Neural cell (in vitro differentiated cells): ENCODE data around the gene XIRP2. TPM values are rescaled to one million over a fixed set of nuclear protein-coding genes. Genes with fewer than 3 reads are reported as not detected.

Experiments
- H2AFZ ChIP-seq: fragments of 200-600, 300-800 bp; sonication (generic), shearing (Covaris generic); 2 replicates; pipeline ENCODE4 v1.6.0; 2014; ENCODE audit warnings: low read depth, mild to moderate bottlenecking, antibody characterized with exemption, low read length, moderate library complexity
- H3F3A ChIP-seq: fragments of 200-600 bp; shearing (Covaris generic); 2 replicates; pipeline ENCODE4 v1.6.1; 2016; ENCODE audit warnings: mild to moderate bottlenecking, moderate library complexity, mixed read lengths, antibody characterized with exemption, low read length; ENCODE audit not compliant: insufficient read depth, poor library complexity, severe bottlenecking
- H3K27ac ChIP-seq: fragments of 200-600, 300-800 bp; sonication (generic), shearing (Covaris generic); 2 replicates; pipeline ENCODE4 v1.5.1; 2014; ENCODE audit warnings: mild to moderate bottlenecking, low read length, moderate library complexity
- H3K27me3 ChIP-seq: fragments of 300-800, 200-600 bp; sonication (generic), shearing (Covaris generic); 2 replicates; pipeline ENCODE4 v1.6.0; 2014; ENCODE audit warnings: mild to moderate bottlenecking, low read depth, low read length, moderate library complexity; ENCODE audit not compliant: insufficient read depth
- H3K36me3 ChIP-seq: fragments of 300-800, 200-600 bp; sonication (generic), shearing (Covaris generic); 2 replicates; pipeline ENCODE4 v1.5.1; 2014; ENCODE audit warnings: mild to moderate bottlenecking, antibody characterized with exemption, low read length, moderate library complexity; ENCODE audit not compliant: insufficient read depth
- H3K4me2 ChIP-seq: fragments of 300-800, 200-600 bp; sonication (generic), shearing (Covaris generic); 2 replicates; pipeline ENCODE4 v1.6.0; 2014; ENCODE audit warnings: mild to moderate bottlenecking, low read length
- H3K4me3 ChIP-seq: fragments of 300-800, 200-600 bp; sonication (generic), shearing (Covaris generic); 2 replicates; pipeline ENCODE4 v1.5.1; 2014; ENCODE audit warnings: mild to moderate bottlenecking, low read length, moderate library complexity
- H3K79me2 ChIP-seq: fragments of 200-600 bp; shearing (Covaris generic); replicated peaks from 2 replicates; pipeline ENCODE4 v1.6.0; 2014; ENCODE audit warnings: mild to moderate bottlenecking, low read length, moderate library complexity; ENCODE audit not compliant: insufficient read depth
- H3K9ac ChIP-seq: fragments of 300-800, 200-600 bp; sonication (generic), shearing (Covaris generic); 2 replicates; pipeline ENCODE4 v1.6.1; 2016; ENCODE audit warnings: mild to moderate bottlenecking, low read length, mixed read lengths
- H3K9me2 ChIP-seq: fragments of 200-600 bp; shearing (Covaris generic); 2 replicates; pipeline ENCODE4 v1.6.1; 2016; ENCODE audit warnings: mild to moderate bottlenecking, low read length, mixed read lengths; ENCODE audit not compliant: insufficient read depth
- H3K9me3 ChIP-seq: fragments of 200-600, 300-800 bp; sonication (generic), shearing (Covaris generic); 2 replicates; pipeline ENCODE4 v1.6.1; 2016; ENCODE audit warnings: mild to moderate bottlenecking, mixed run types, low read length, moderate library complexity, mixed read lengths
- H4K20me1 ChIP-seq: fragments of 200-600 bp; shearing (Covaris generic); 2 replicates; pipeline ENCODE4 v1.6.1; 2016; ENCODE audit warnings: mild to moderate bottlenecking, mixed run types; ENCODE audit not compliant: insufficient read depth
- EP300 ChIP-seq: fragments of 450-650 bp; conservative IDR thresholded peaks from 2 replicates; pipeline ENCODE4 v1.6.1; 2014; ENCODE audit warnings: antibody characterized with exemption, mild to moderate bottlenecking, moderate library complexity; ENCODE audit not compliant: poor library complexity, severe bottlenecking
- EZH2 ChIP-seq: fragments of 200-600, 300-800 bp; shearing (Covaris generic), sonication (generic); IDR thresholded peaks from 2 replicates; pipeline ENCODE4 v1.6.1; 2014; ENCODE audit warnings: antibody characterized with exemption, low read length, borderline replicate concordance, mild to moderate bottlenecking; ENCODE audit not compliant: insufficient read depth, poor library complexity, severe bottlenecking
- MXI1 ChIP-seq: fragments of 450-650 bp; conservative IDR thresholded peaks from 2 replicates; pipeline ENCODE4 v1.6.1; 2014; ENCODE audit warnings: antibody characterized with exemption, mild to moderate bottlenecking; ENCODE audit not compliant: poor library complexity, severe bottlenecking
- POLR2AphosphoS5 ChIP-seq: IDR thresholded peaks from 2 replicates; pipeline ENCODE4 v1.6.1; 2012
- RAD21 ChIP-seq: fragments of 450-650 bp; conservative IDR thresholded peaks from 2 replicates; pipeline ENCODE4 v1.6.1; 2014; ENCODE audit warnings: antibody characterized with exemption, mild to moderate bottlenecking, moderate library complexity
- REST ChIP-seq: IDR thresholded peaks from 2 replicates; pipeline ENCODE4 v1.6.1; 2012; ENCODE audit warnings: borderline replicate concordance
- SMC3 ChIP-seq: fragments of 450-650 bp; conservative IDR thresholded peaks from 2 replicates; pipeline ENCODE4 v1.6.1; 2014; ENCODE audit warnings: antibody characterized with exemption, mild to moderate bottlenecking, moderate library complexity; ENCODE audit not compliant: poor library complexity
- TAF1 ChIP-seq: IDR thresholded peaks from 2 replicates; pipeline ENCODE4 v1.6.1; 2012; ENCODE audit warnings: low read depth
- polyA plus RNA-seq: library from polyadenylated mRNA; depleted of rRNA; stranded (reverse); fragments of >200 nt; gene quantifications from 2 replicates; pipeline ENCODE4 v1.2.3, GENCODE V29; 2014
- TF ChIP-seq, protein P1 (sequence below): fragments of 450-650 bp; IDR thresholded peaks from 2 replicates; pipeline ENCODE4 v1.5.1; 2014; ENCODE audit warnings: antibody characterized with exemption, mild to moderate bottlenecking, moderate library complexity; ENCODE audit not compliant: poor library complexity, severe bottlenecking

Gene XIRP2
- polyA plus RNA-seq, 1 donor from 2014 or later = not detected

- no peaks in the 10 kb centered on the region for H4K20me1 ChIP-seq
- no peak overlapping the region for H3K4me3 ChIP-seq
- no peaks in the 10 kb centered on the region for H3K9me3 ChIP-seq
- H3K27ac ChIP-seq = no peak overlapping the region
- no peaks in the 10 kb centered on the region for H3K27me3 ChIP-seq
- no peak for TF ChIP-seq RAD21
- TF ChIP-seq, protein P1, sequence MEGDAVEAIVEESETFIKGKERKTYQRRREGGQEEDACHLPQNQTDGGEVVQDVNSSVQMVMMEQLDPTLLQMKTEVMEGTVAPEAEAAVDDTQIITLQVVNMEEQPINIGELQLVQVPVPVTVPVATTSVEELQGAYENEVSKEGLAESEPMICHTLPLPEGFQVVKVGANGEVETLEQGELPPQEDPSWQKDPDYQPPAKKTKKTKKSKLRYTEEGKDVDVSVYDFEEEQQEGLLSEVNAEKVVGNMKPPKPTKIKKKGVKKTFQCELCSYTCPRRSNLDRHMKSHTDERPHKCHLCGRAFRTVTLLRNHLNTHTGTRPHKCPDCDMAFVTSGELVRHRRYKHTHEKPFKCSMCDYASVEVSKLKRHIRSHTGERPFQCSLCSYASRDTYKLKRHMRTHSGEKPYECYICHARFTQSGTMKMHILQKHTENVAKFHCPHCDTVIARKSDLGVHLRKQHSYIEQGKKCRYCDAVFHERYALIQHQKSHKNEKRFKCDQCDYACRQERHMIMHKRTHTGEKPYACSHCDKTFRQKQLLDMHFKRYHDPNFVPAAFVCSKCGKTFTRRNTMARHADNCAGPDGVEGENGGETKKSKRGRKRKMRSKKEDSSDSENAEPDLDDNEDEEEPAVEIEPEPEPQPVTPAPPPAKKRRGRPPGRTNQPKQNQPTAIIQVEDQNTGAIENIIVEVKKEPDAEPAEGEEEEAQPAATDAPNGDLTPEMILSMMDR = no peak
- no peak for TF ChIP-seq POLR2AphosphoS5
- TF ChIP-seq EZH2 = no peak
- TF ChIP-seq MXI1 = no peak
- TF ChIP-seq SMC3 = no peak
- no peak for TF ChIP-seq REST
- no peak for TF ChIP-seq TAF1
- H3F3A ChIP-seq = no peaks in the 10 kb centered on the region
- H3K9me2 ChIP-seq = no peaks in the 10 kb centered on the region
- H3K9ac ChIP-seq = no peak overlapping the region
- H2AFZ ChIP-seq = no peak overlapping the region
- H3K4me2 ChIP-seq = no peak overlapping the region
- H3K79me2 ChIP-seq = no peaks in the 10 kb centered on the region
- H3K36me3 ChIP-seq = no peaks in the 10 kb centered on the region
These were observed 71.3 kb downstream of the XIRP2 start for GRCh38 chr2:166959556-166959955.

DNA sequence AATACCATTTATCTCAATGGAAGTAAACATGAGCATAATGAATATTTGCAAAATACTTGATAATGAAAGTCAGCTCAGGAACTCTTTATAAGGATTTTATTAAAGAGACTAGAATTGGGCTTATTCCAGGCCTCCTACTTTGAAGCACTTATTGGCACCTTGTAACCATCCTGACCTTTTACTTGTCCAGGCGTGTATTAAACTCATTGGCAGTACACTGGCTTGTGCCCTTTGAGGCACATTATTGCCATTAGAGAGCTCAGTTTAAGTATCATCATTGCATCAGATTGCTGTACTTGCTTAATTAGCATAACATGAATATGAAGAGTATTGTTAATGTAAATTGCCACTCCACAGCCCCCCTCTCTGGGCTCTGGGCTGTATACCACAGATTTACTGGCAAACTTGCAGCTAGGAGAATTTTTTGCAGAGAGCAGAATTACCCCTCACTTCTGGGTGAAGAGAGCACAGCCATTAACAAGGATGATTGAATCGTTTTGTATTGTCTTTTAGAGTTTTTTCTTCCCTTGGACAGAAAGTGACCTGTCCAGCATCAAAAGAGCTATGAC, 72.5 kb downstream of the XIRP2 start:
- Histone ChIP-seq H3K9me3 (no peaks in the 10 kb centered on the region), H3K36me3 (no peaks in the 10 kb centered on the region), H4K20me1 (no peaks in the 10 kb centered on the region), H3K27me3 (no peaks in the 10 kb centered on the region), H3K4me2 (no peak overlapping the region), H3K79me2 (no peaks in the 10 kb centered on the region), H3F3A (no peaks in the 10 kb centered on the region), H3K9ac (no peak overlapping the region), H3K9me2 (no peaks in the 10 kb centered on the region), H3K27ac (no peak overlapping the region), H2AFZ (no peak overlapping the region), H3K4me3 (no peak overlapping the region)
- TF ChIP-seq, protein P1 = no peak
- TF ChIP-seq MXI1 (no peak), POLR2AphosphoS5 (no peak), EP300 (no peak), TAF1 (no peak), REST (no peak), RAD21 (no peak), EZH2 (no peak), SMC3 (no peak)
